Measurements from ENCODE around the gene VSNL1.

VSNL1 gene

GRCh38 chr2:17636257-17636656, 95.8 kb downstream of the VSNL1 start:
- H3K9me3 ChIP-seq (ENCODE audit: control insufficient read depth, low read depth, low read length) = no peaks in the 10 kb centered on the region
- H3K9ac ChIP-seq (ENCODE audit: low read length) = no peak overlapping the region
- H3K27me3 ChIP-seq (ENCODE audit: control insufficient read depth, insufficient read depth, low read length) = no peaks in the 10 kb centered on the region
- H3K4me1 ChIP-seq (ENCODE audit: control insufficient read depth, low read depth, low read length) = peaks cover 4% of the 10 kb centered on the region
- no peak overlapping the region for H3K27ac ChIP-seq (ENCODE audit: low read length)
- H3K4me3 ChIP-seq (ENCODE audit: low read length) = no peak overlapping the region
- no peaks in the 10 kb centered on the region for H3K36me3 ChIP-seq (ENCODE audit: control insufficient read depth, low read depth, low read length)

- Histone ChIP-seq H3K4me1 (ENCODE audit: control insufficient read depth, low read depth, low read length) (peaks cover 4% of the 10 kb centered on the region), H3K36me3 (ENCODE audit: control insufficient read depth, low read depth, low read length) (no peaks in the 10 kb centered on the region), H3K4me3 (ENCODE audit: low read length) (no peak overlapping the region), H3K9me3 (ENCODE audit: control insufficient read depth, low read depth, low read length) (no peaks in the 10 kb centered on the region), H3K27ac (ENCODE audit: low read length) (no peak overlapping the region), H3K27me3 (ENCODE audit: control insufficient read depth, insufficient read depth, low read length) (no peaks in the 10 kb centered on the region), H3K9ac (ENCODE audit: low read length) (no peak overlapping the region)
Observed at GRCh38 chr2:17637131-17637906, 96.8 kb downstream of the VSNL1 start.

- Histone ChIP-seq H3K27me3 (ENCODE audit: control insufficient read depth, insufficient read depth, low read length) (no peaks in the 10 kb centered on the region), H3K4me3 (ENCODE audit: low read length) (no peak overlapping the region), H3K9ac (ENCODE audit: low read length) (no peak overlapping the region), H3K36me3 (ENCODE audit: control insufficient read depth, low read depth, low read length) (no peaks in the 10 kb centered on the region), H3K9me3 (ENCODE audit: control insufficient read depth, low read depth, low read length) (no peaks in the 10 kb centered on the region), H3K4me1 (ENCODE audit: control insufficient read depth, low read depth, low read length) (peaks cover 4% of the 10 kb centered on the region), H3K27ac (ENCODE audit: low read length) (no peak overlapping the region)
Observed at GRCh38 chr2:17638196-17638743, 97.8 kb downstream of the VSNL1 start.

- H3K36me3 ChIP-seq (ENCODE audit: control insufficient read depth, low read depth, low read length) = no peaks in the 10 kb centered on the region
- no peak overlapping the region for H3K9ac ChIP-seq (ENCODE audit: low read length)
- H3K4me1 ChIP-seq (ENCODE audit: control insufficient read depth, low read depth, low read length) = peaks cover 4% of the 10 kb centered on the region
- no peaks in the 10 kb centered on the region for H3K27me3 ChIP-seq (ENCODE audit: control insufficient read depth, insufficient read depth, low read length)
- H3K4me3 ChIP-seq (ENCODE audit: low read length) = no peak overlapping the region
- H3K27ac ChIP-seq (ENCODE audit: low read length) = no peak overlapping the region
- no peaks in the 10 kb centered on the region for H3K9me3 ChIP-seq (ENCODE audit: control insufficient read depth, low read depth, low read length)
Observed at GRCh38 chr2:17640406-17640805, 99.9 kb downstream of the VSNL1 start.

- Histone ChIP-seq H3K27me3 (ENCODE audit: control insufficient read depth, insufficient read depth, low read length) (no peaks in the 10 kb centered on the region), H3K9me3 (ENCODE audit: control insufficient read depth, low read depth, low read length) (no peaks in the 10 kb centered on the region), H3K9ac (ENCODE audit: low read length) (no peak overlapping the region), H3K27ac (ENCODE audit: low read length) (no peak overlapping the region), H3K36me3 (ENCODE audit: control insufficient read depth, low read depth, low read length) (no peaks in the 10 kb centered on the region), H3K4me1 (ENCODE audit: control insufficient read depth, low read depth, low read length) (peaks cover 3% of the 10 kb centered on the region), H3K4me3 (ENCODE audit: low read length) (no peak overlapping the region)
Observed at GRCh38 chr2:17643031-17643615, 102.6 kb downstream of the VSNL1 start.

- peaks cover 3% of the 10 kb centered on the region for H3K4me1 ChIP-seq (ENCODE audit: control insufficient read depth, low read depth, low read length)
- H3K27me3 ChIP-seq (ENCODE audit: control insufficient read depth, insufficient read depth, low read length) = no peaks in the 10 kb centered on the region
- H3K4me3 ChIP-seq (ENCODE audit: low read length) = no peak overlapping the region
- no peak overlapping the region for H3K27ac ChIP-seq (ENCODE audit: low read length)
- H3K9ac ChIP-seq (ENCODE audit: low read length) = no peak overlapping the region
- H3K9me3 ChIP-seq (ENCODE audit: control insufficient read depth, low read depth, low read length) = no peaks in the 10 kb centered on the region
- H3K36me3 ChIP-seq (ENCODE audit: control insufficient read depth, low read depth, low read length) = no peaks in the 10 kb centered on the region
Observed at GRCh38 chr2:17644997-17645720, 104.7 kb downstream of the VSNL1 start.

GRCh38 chr2:17646081-17646554, 105.6 kb downstream of the VSNL1 start:
- Histone ChIP-seq H3K27me3 (ENCODE audit: control insufficient read depth, insufficient read depth, low read length) (no peaks in the 10 kb centered on the region), H3K9ac (ENCODE audit: low read length) (no peak overlapping the region), H3K4me3 (ENCODE audit: low read length) (no peak overlapping the region), H3K4me1 (ENCODE audit: control insufficient read depth, low read depth, low read length) (peaks cover 3% of the 10 kb centered on the region), H3K9me3 (ENCODE audit: control insufficient read depth, low read depth, low read length) (no peaks in the 10 kb centered on the region), H3K36me3 (ENCODE audit: control insufficient read depth, low read depth, low read length) (no peaks in the 10 kb centered on the region), H3K27ac (ENCODE audit: low read length) (no peak overlapping the region)

GRCh38 chr2:17646838-17647701, 106.6 kb downstream of the VSNL1 start:
- Histone ChIP-seq H3K27ac (ENCODE audit: low read length) (no peak overlapping the region), H3K9ac (ENCODE audit: low read length) (no peak overlapping the region), H3K27me3 (ENCODE audit: control insufficient read depth, insufficient read depth, low read length) (no peaks in the 10 kb centered on the region), H3K4me1 (ENCODE audit: control insufficient read depth, low read depth, low read length) (peaks cover 3% of the 10 kb centered on the region), H3K36me3 (ENCODE audit: control insufficient read depth, low read depth, low read length) (no peaks in the 10 kb centered on the region), H3K4me3 (ENCODE audit: low read length) (no peak overlapping the region), H3K9me3 (ENCODE audit: control insufficient read depth, low read depth, low read length) (no peaks in the 10 kb centered on the region)

- no peaks in the 10 kb centered on the region for H3K9me3 ChIP-seq (ENCODE audit: control insufficient read depth, low read depth, low read length)
- H3K27ac ChIP-seq (ENCODE audit: low read length) = no peak overlapping the region
- H3K27me3 ChIP-seq (ENCODE audit: control insufficient read depth, insufficient read depth, low read length) = no peaks in the 10 kb centered on the region
- no peak overlapping the region for H3K4me3 ChIP-seq (ENCODE audit: low read length)
- H3K9ac ChIP-seq (ENCODE audit: low read length) = no peak overlapping the region
- peaks cover 3% of the 10 kb centered on the region for H3K4me1 ChIP-seq (ENCODE audit: control insufficient read depth, low read depth, low read length)
- no peaks in the 10 kb centered on the region for H3K36me3 ChIP-seq (ENCODE audit: control insufficient read depth, low read depth, low read length)
Observed at GRCh38 chr2:17648581-17648980, 108.1 kb downstream of the VSNL1 start.

- no peak overlapping the region for H3K9ac ChIP-seq (ENCODE audit: low read length)
- H3K36me3 ChIP-seq (ENCODE audit: control insufficient read depth, low read depth, low read length) = no peaks in the 10 kb centered on the region
- peaks cover 3% of the 10 kb centered on the region for H3K4me1 ChIP-seq (ENCODE audit: control insufficient read depth, low read depth, low read length)
- no peaks in the 10 kb centered on the region for H3K27me3 ChIP-seq (ENCODE audit: control insufficient read depth, insufficient read depth, low read length)
- no peak overlapping the region for H3K27ac ChIP-seq (ENCODE audit: low read length)
- H3K4me3 ChIP-seq (ENCODE audit: low read length) = no peak overlapping the region
- H3K9me3 ChIP-seq (ENCODE audit: control insufficient read depth, low read depth, low read length) = no peaks in the 10 kb centered on the region
Observed at GRCh38 chr2:17649026-17649425, 108.5 kb downstream of the VSNL1 start.

Data from iPS-18a (cell line).